ENCODE results near the gene EXTL2.

The EXTL2 gene

GRCh38 chr1:100912019-100912418, 17.4 kb upstream of the EXTL2 start:
- TF ChIP-seq ZC3H10 (CRISPR knock-in tag; IDR thresholded peaks at IDR 0.05) (no peak), ZFP30 (CRISPR knock-in tag; IDR thresholded peaks at IDR 0.05) (no peak), PPARA (CRISPR knock-in tag; IDR thresholded peaks at IDR 0.05; ENCODE audit: borderline replicate concordance) (no peak)
- ATAC-seq, result no peak

GRCh38 chr1:100909018-100909417, 14.4 kb upstream of the EXTL2 start:
- TF ChIP-seq ISL1 (CRISPR knock-in tag; IDR thresholded peaks at IDR 0.05) (no peak), ZNF70 (CRISPR knock-in tag; IDR thresholded peaks at IDR 0.05) (no peak), PATZ1 (CRISPR knock-in tag; IDR thresholded peaks at IDR 0.05; ENCODE audit: borderline replicate concordance) (no peak), TOX (CRISPR knock-in tag; IDR thresholded peaks at IDR 0.05; ENCODE audit: borderline replicate concordance) (no peak), RARB (CRISPR knock-in tag; IDR thresholded peaks at IDR 0.05) (no peak), ARNTL (CRISPR knock-in tag; IDR thresholded peaks at IDR 0.05; ENCODE audit: borderline replicate concordance, low read depth) (no peak), OSR1 (CRISPR knock-in tag; IDR thresholded peaks at IDR 0.05) (no peak), TSHZ2 (CRISPR knock-in tag; IDR thresholded peaks at IDR 0.05) (no peak), ZNF565 (CRISPR knock-in tag; conservative IDR thresholded peaks at IDR 0.05; ENCODE audit: low read depth) (no peak), ZFP3 (CRISPR knock-in tag; IDR thresholded peaks at IDR 0.05) (no peak), CSRNP3 (CRISPR knock-in tag; IDR thresholded peaks at IDR 0.05) (no peak)

GRCh38 chr1:100907887-100908286, 13.2 kb upstream of the EXTL2 start:
- no peak for ATAC-seq
- TF ChIP-seq ARNTL (CRISPR knock-in tag; IDR thresholded peaks at IDR 0.05; ENCODE audit: borderline replicate concordance, low read depth), result no peak
- TF ChIP-seq CSDC2 (CRISPR knock-in tag; IDR thresholded peaks at IDR 0.05), result no peak
- TF ChIP-seq TOX (CRISPR knock-in tag; IDR thresholded peaks at IDR 0.05; ENCODE audit: borderline replicate concordance), result no peak
- no peak for TF ChIP-seq ZC3H10 (CRISPR knock-in tag; IDR thresholded peaks at IDR 0.05)
- no peak for TF ChIP-seq ESRRG (CRISPR knock-in tag; IDR thresholded peaks at IDR 0.05)
- TF ChIP-seq CSRNP3 (CRISPR knock-in tag; IDR thresholded peaks at IDR 0.05), result no peak
- TF ChIP-seq ZFP3 (CRISPR knock-in tag; IDR thresholded peaks at IDR 0.05), result no peak
- TF ChIP-seq ZNF565 (CRISPR knock-in tag; conservative IDR thresholded peaks at IDR 0.05; ENCODE audit: low read depth), result no peak

More at GRCh38 chr1:100909018-100909417, 14.4 kb upstream of the EXTL2 start:
- ATAC-seq, result no peak

GRCh38 chr1:100905181-100905580, 10.5 kb upstream of the EXTL2 start:
- ATAC-seq, result no peak
- TF ChIP-seq TOX (CRISPR knock-in tag; IDR thresholded peaks at IDR 0.05; ENCODE audit: borderline replicate concordance) (no peak), TCF4 (CRISPR knock-in tag; IDR thresholded peaks at IDR 0.05; ENCODE audit: borderline replicate concordance) (no peak), CREB5 (CRISPR knock-in tag; IDR thresholded peaks at IDR 0.05; ENCODE audit: low read depth) (no peak)

Data from SK-N-SH treated with all-trans-retinoic acid at 6 μM for 48 hours (cell line).